HUES48 (cell line): ENCODE data around the gene RCC2.
"Not testable (repeated sequence)": the region's sequence is repeated elsewhere in the genome, so short reads cannot be mapped to it uniquely, and the experiment has no call there.

Experiments
- H3K27ac ChIP-seq: one replicate; pipeline ENCODE4 v1.7.0; 2013; ENCODE audit warnings: low read depth, low read length, inconsistent platforms
- H3K27me3 ChIP-seq: 2 replicates; pipeline ENCODE4 v1.6.1; 2013; ENCODE audit warnings: mild to moderate bottlenecking, low read length; ENCODE audit not compliant: control insufficient read depth, insufficient read depth
- H3K36me3 ChIP-seq: 2 replicates; pipeline ENCODE4 v1.6.1; 2013; ENCODE audit warnings: low read length; ENCODE audit not compliant: control insufficient read depth, insufficient read depth
- H3K4me1 ChIP-seq: 2 replicates; pipeline ENCODE4 v1.6.1; 2013; ENCODE audit warnings: mild to moderate bottlenecking, low read length; ENCODE audit not compliant: control insufficient read depth, insufficient read depth
- H3K4me3 ChIP-seq: 2 replicates; pipeline ENCODE4 v1.5.1; 2013; ENCODE audit warnings: mild to moderate bottlenecking, low read depth, low read length
- H3K9ac ChIP-seq: 2 replicates; pipeline ENCODE4 v1.6.1; 2013; ENCODE audit warnings: mild to moderate bottlenecking, low read depth, low read length, moderate library complexity
- H3K9me3 ChIP-seq: 2 replicates; pipeline ENCODE4 v1.6.1; 2013; ENCODE audit warnings: low read length; ENCODE audit not compliant: control insufficient read depth, insufficient read depth

Gene RCC2

GRCh38 chr1:17468357-17469265 lies 29.1 kb upstream of the RCC2 start:
- Histone ChIP-seq H3K9ac (peak overlapping the region; percentile 54), H3K27ac (peak overlapping the region; percentile 99), H3K4me1 (peaks cover 18% of the 10 kb centered on the region)
- H3K9me3 ChIP-seq, H3K27me3 ChIP-seq, H3K36me3 ChIP-seq, H3K4me3 ChIP-seq: not testable (repeated sequence)

GRCh38 chr1:17466359-17466758 lies 26.9 kb upstream of the RCC2 start:
- no peaks in the 10 kb centered on the region for H3K36me3 ChIP-seq
- H3K27me3 ChIP-seq: no peaks in the 10 kb centered on the region
- H3K9ac ChIP-seq: no peak overlapping the region

GRCh38 chr1:17465228-17465627 lies 25.8 kb upstream of the RCC2 start:
- Histone ChIP-seq H3K9me3 (no peaks in the 10 kb centered on the region), H3K9ac (no peak overlapping the region), H3K36me3 (no peaks in the 10 kb centered on the region), H3K4me1 (peaks cover 10% of the 10 kb centered on the region), H3K4me3 (no peak overlapping the region), H3K27me3 (no peaks in the 10 kb centered on the region), H3K27ac (no peak overlapping the region)

More at GRCh38 chr1:17466359-17466758, 26.9 kb upstream of the RCC2 start:
- Histone ChIP-seq H3K9me3 (no peaks in the 10 kb centered on the region), H3K27ac (no peak overlapping the region), H3K4me3 (no peak overlapping the region), H3K4me1 (peaks cover 22% of the 10 kb centered on the region)

GRCh38 chr1:17463991-17464390 lies 24.5 kb upstream of the RCC2 start:
- Histone ChIP-seq H3K27ac (no peak overlapping the region), H3K9me3 (no peaks in the 10 kb centered on the region), H3K9ac (no peak overlapping the region), H3K27me3 (no peaks in the 10 kb centered on the region), H3K36me3 (no peaks in the 10 kb centered on the region), H3K4me1 (peaks cover 7% of the 10 kb centered on the region), H3K4me3 (no peak overlapping the region)

- no peaks in the 10 kb centered on the region for H3K27me3 ChIP-seq
These were observed 23.2 kb upstream of the RCC2 start for GRCh38 chr1:17462669-17463068.

GRCh38 chr1:17460219-17460618 lies 20.7 kb upstream of the RCC2 start:
- H3K4me1 ChIP-seq: peaks cover 4% of the 10 kb centered on the region; the same call in 1 of the 2 replicates
- no peak overlapping the region for H3K4me3 ChIP-seq
- H3K36me3 ChIP-seq: no peaks in the 10 kb centered on the region
- H3K9ac ChIP-seq: no peak overlapping the region
- H3K9me3 ChIP-seq: no peaks in the 10 kb centered on the region
- no peak overlapping the region for H3K27ac ChIP-seq
- H3K27me3 ChIP-seq: no peaks in the 10 kb centered on the region

More at GRCh38 chr1:17462669-17463068, 23.2 kb upstream of the RCC2 start:
- Histone ChIP-seq H3K4me3 (no peak overlapping the region), H3K27ac (no peak overlapping the region), H3K36me3 (no peaks in the 10 kb centered on the region), H3K9ac (no peak overlapping the region), H3K4me1 (peaks cover 4% of the 10 kb centered on the region; the same call in 1 of the 2 replicates), H3K9me3 (no peaks in the 10 kb centered on the region)

GRCh38 chr1:17458794-17459193 lies 19.3 kb upstream of the RCC2 start:
- Histone ChIP-seq H3K4me3 (no peak overlapping the region), H3K27ac (no peak overlapping the region), H3K4me1 (peaks cover 4% of the 10 kb centered on the region; the same call in 1 of the 2 replicates), H3K27me3 (no peaks in the 10 kb centered on the region), H3K9ac (no peak overlapping the region), H3K9me3 (no peaks in the 10 kb centered on the region), H3K36me3 (no peaks in the 10 kb centered on the region)

GRCh38 chr1:17452686-17453085 lies 13.2 kb upstream of the RCC2 start:
- H3K27ac ChIP-seq: no peak overlapping the region
- no peak overlapping the region for H3K4me3 ChIP-seq
- H3K36me3 ChIP-seq: no peaks in the 10 kb centered on the region
- no peaks in the 10 kb centered on the region for H3K9me3 ChIP-seq
- H3K9ac ChIP-seq: no peak overlapping the region
- no peaks in the 10 kb centered on the region for H3K4me1 ChIP-seq
- H3K27me3 ChIP-seq: no peaks in the 10 kb centered on the region

- not testable (repeated sequence) for H3K4me3 ChIP-seq, H3K9ac ChIP-seq, H3K27me3 ChIP-seq, H3K4me1 ChIP-seq, H3K36me3 ChIP-seq, H3K9me3 ChIP-seq, H3K27ac ChIP-seq
These were observed 12.7 kb upstream of the RCC2 start for GRCh38 chr1:17452203-17452602.

GRCh38 chr1:17451731-17452130 lies 12.3 kb upstream of the RCC2 start:
- Histone ChIP-seq H3K27ac (no peak overlapping the region), H3K27me3 (no peaks in the 10 kb centered on the region), H3K4me1 (no peaks in the 10 kb centered on the region), H3K9me3 (no peaks in the 10 kb centered on the region), H3K36me3 (no peaks in the 10 kb centered on the region), H3K9ac (no peak overlapping the region), H3K4me3 (no peak overlapping the region)

- H3K4me3 ChIP-seq: no peak overlapping the region
- no peaks in the 10 kb centered on the region for H3K27me3 ChIP-seq
- H3K36me3 ChIP-seq: no peaks in the 10 kb centered on the region
- no peaks in the 10 kb centered on the region for H3K9me3 ChIP-seq
- H3K27ac ChIP-seq: no peak overlapping the region
- H3K9ac ChIP-seq: no peak overlapping the region
- H3K4me1 ChIP-seq: no peaks in the 10 kb centered on the region
These were observed 8.1 kb upstream of the RCC2 start for GRCh38 chr1:17447501-17447992.
